ENCODE measurements around the gene HDLBP.
"Not testable (repeated sequence)": the region's sequence is repeated elsewhere in the genome, so short reads cannot be mapped to it uniquely, and the experiment has no call there.

The HDLBP gene

GRCh38 chr2:241339839-241340630 lies 24.6 kb upstream of the HDLBP start:
- no peak overlapping the region for H3K4me3 ChIP-seq (ENCODE audit: low read depth, low read length)
- no peak for DNase-seq (ENCODE audit: low read depth)

- DNase-seq (ENCODE audit: low read depth), result no peak
- H3K4me3 ChIP-seq (ENCODE audit: low read depth, low read length), result no peak overlapping the region
Measured at GRCh38 chr2:241334813-241335212, 19.3 kb upstream of the HDLBP start.

- H3K4me3 ChIP-seq (ENCODE audit: low read depth, low read length), result no peak overlapping the region
- no peak for DNase-seq (ENCODE audit: low read depth)
Measured at GRCh38 chr2:241330616-241330981, 15.1 kb upstream of the HDLBP start.

GRCh38 chr2:241329669-241330615 lies 14.5 kb upstream of the HDLBP start:
- H3K4me3 ChIP-seq (ENCODE audit: low read depth, low read length), result no peak overlapping the region
- DNase-seq (ENCODE audit: low read depth), result no peak

- no peak overlapping the region for H3K4me3 ChIP-seq (ENCODE audit: low read depth, low read length)
- no peak for DNase-seq (ENCODE audit: low read depth)
Measured at GRCh38 chr2:241325257-241325656, 9.8 kb upstream of the HDLBP start.

GRCh38 chr2:241324775-241325174 lies 9.3 kb upstream of the HDLBP start:
- no peak overlapping the region for H3K4me3 ChIP-seq (ENCODE audit: low read depth, low read length)
- DNase-seq (ENCODE audit: low read depth), result no peak

GRCh38 chr2:241323778-241324177 lies 8.3 kb upstream of the HDLBP start:
- DNase-seq (ENCODE audit: low read depth), result no peak
- no peak overlapping the region for H3K4me3 ChIP-seq (ENCODE audit: low read depth, low read length)

- no peak for DNase-seq (ENCODE audit: low read depth)
- no peak overlapping the region for H3K4me3 ChIP-seq (ENCODE audit: low read depth, low read length)
Measured at GRCh38 chr2:241321886-241322285, 6.4 kb upstream of the HDLBP start.

- no peak for DNase-seq (ENCODE audit: low read depth)
- H3K4me3 ChIP-seq (ENCODE audit: low read depth, low read length), result no peak overlapping the region
Measured at GRCh38 chr2:241321033-241321432, 5.6 kb upstream of the HDLBP start.

- no peak for DNase-seq (ENCODE audit: low read depth)
- no peak overlapping the region for H3K4me3 ChIP-seq (ENCODE audit: low read depth, low read length)
Measured at GRCh38 chr2:241320394-241320793, 4.9 kb upstream of the HDLBP start.

- not testable (repeated sequence) for DNase-seq (ENCODE audit: low read depth); H3K4me3 ChIP-seq (ENCODE audit: low read depth, low read length)
Measured at GRCh38 chr2:241318830-241319229, 3.4 kb upstream of the HDLBP start.

GRCh38 chr2:241317391-241317790 lies 1.9 kb upstream of the HDLBP start:
- DNase-seq (ENCODE audit: low read depth), result no peak
- peak overlapping the region; percentile 96 for H3K4me3 ChIP-seq (ENCODE audit: low read depth, low read length)

GRCh38 chr2:241316825-241317224 lies 1.4 kb upstream of the HDLBP start:
- H3K4me3 ChIP-seq (ENCODE audit: low read depth, low read length), result peak overlapping the region; percentile 96
- no peak for DNase-seq (ENCODE audit: low read depth)

GRCh38 chr2:241315879-241316631 lies 583 bp upstream of the HDLBP start, which contains the start of gene SEPTIN2:
TSS of gene SEPTIN2 (plus strand) at chr2:241315925. CDS start at chr2:241324233, 8,308 bp downstream.
- peak within 1 kb of the TSS; percentile 96 for H3K4me3 ChIP-seq (ENCODE audit: low read depth, low read length)
- peak; percentile 2 for DNase-seq (ENCODE audit: low read depth)

- H3K4me3 ChIP-seq (ENCODE audit: low read depth, low read length), result peak overlapping the region; percentile 66
- peak; percentile 5 for DNase-seq (ENCODE audit: low read depth)
Measured at GRCh38 chr2:241314226-241315092, 1.0 kb downstream of the HDLBP start.

- DNase-seq (ENCODE audit: low read depth), result no peak
- peak overlapping the region; percentile 66 for H3K4me3 ChIP-seq (ENCODE audit: low read depth, low read length)
Measured at GRCh38 chr2:241313543-241314095, 1.9 kb downstream of the HDLBP start.

- H3K4me3 ChIP-seq (ENCODE audit: low read depth, low read length), result no peak overlapping the region
Measured at GRCh38 chr2:241312082-241312481, 3.4 kb downstream of the HDLBP start.

GRCh38 chr2:241310917-241311566 lies 4.4 kb downstream of the HDLBP start:
- no peak overlapping the region for H3K4me3 ChIP-seq (ENCODE audit: low read depth, low read length)
- no peak for DNase-seq (ENCODE audit: low read depth)

More at GRCh38 chr2:241312082-241312481, 3.4 kb downstream of the HDLBP start:
- DNase-seq (ENCODE audit: low read depth), result peak; percentile 24

All from skeletal muscle cell (primary cell).